Endothelial cell of umbilical vein (primary cell): ENCODE results near the gene PLD4. TPM values are rescaled to one million over a fixed set of nuclear protein-coding genes. Genes with fewer than 3 reads are reported as not detected.

Source experiments
- BruUV-seq: library from RNA; stranded (reverse); fragments of 400-500 nt; replicated peaks from 2 replicates; lab custom pipeline; 2021; lab: Mats Ljungman, UMichigan
- CTCF ChIA-PET: fragments of 300-600, 350-600 bp; sonication (Branson Sonifier 250); formaldehyde crosslinking; loops from one replicate; lab custom pipeline; 2021; ENCODE audit warnings: antibody characterized with exemption, inconsistent platforms; lab: Charles Lee
- POLR2A ChIA-PET: fragments of 300-600, 350-600 bp; sonication (Branson Sonifier 250); formaldehyde crosslinking; loops from one replicate; lab custom pipeline; 2021; ENCODE audit warnings: antibody characterized with exemption, inconsistent platforms; lab: Charles Lee
- DNase-seq: peaks from one replicate; pipeline ENCODE4 v3.0.0-alpha.2; 2011; ENCODE audit warnings: low read depth, low spot score
- FAIRE-seq: peaks from 2 replicates; lab custom pipeline; 2011; peaks lifted over from hg19 to GRCh38; lab: Jason Lieb, UNC
- H2AFZ ChIP-seq: 2 replicates; pipeline ENCODE4 v1.6.0; 2012; ENCODE audit warnings: low read depth, low read length, control low read depth, inconsistent platforms
- H3K27ac ChIP-seq: 2 replicates; pipeline ENCODE4 v1.5.1; 2011; ENCODE audit warnings: low read depth, mild to moderate bottlenecking, control low read depth, low read length, moderate library complexity; ENCODE audit not compliant: insufficient read depth
- H3K27me3 ChIP-seq, 2 experiments: 2 replicates each; pipeline versions ENCODE4 v1.6.0 to v1.6.1; 2011; ENCODE audit warnings: low read length in 2 of 2, mixed read lengths in 1 of 2; ENCODE audit not compliant: control insufficient read depth in 2 of 2, insufficient read depth in 2 of 2
- H3K36me3 ChIP-seq, 2 experiments: 2 replicates in 1 of 2; 3 replicates in 1 of 2; pipeline ENCODE4 v1.5.1; 2011; ENCODE audit warnings: low read length in 2 of 2, mild to moderate bottlenecking in 1 of 2, moderate library complexity in 1 of 2; ENCODE audit not compliant: control insufficient read depth in 2 of 2, insufficient read depth in 2 of 2; ENCODE audit errors: extremely low read depth in 1 of 2
- H3K4me1 ChIP-seq: 3 replicates; pipeline ENCODE4 v1.5.1; 2011; ENCODE audit warnings: mild to moderate bottlenecking, low read length; ENCODE audit not compliant: control insufficient read depth, insufficient read depth; ENCODE audit errors: extremely low read depth
- H3K4me2 ChIP-seq: 2 replicates; pipeline ENCODE4 v1.6.1; 2011; ENCODE audit warnings: low read length, control low read depth, mixed read lengths; ENCODE audit not compliant: insufficient read depth
- H3K4me3 ChIP-seq, 3 experiments: fragments of 200-600 bp in 1 of 3; sonication (generic), shearing (Covaris generic) in 1 of 3; replicated peaks in 1 of 3; 2 replicates each; pipeline ENCODE4 v1.5.1; 2011 to 2016; ENCODE audit warnings: control low read depth in 3 of 3, low read length in 3 of 3, mild to moderate bottlenecking in 2 of 3, inconsistent platforms in 1 of 3, low read depth in 1 of 3, moderate library complexity in 1 of 3; ENCODE audit not compliant: insufficient read depth in 1 of 3
- H3K79me2 ChIP-seq: 2 replicates; pipeline ENCODE4 v1.6.0; 2012; ENCODE audit warnings: low read length, inconsistent platforms; ENCODE audit not compliant: control insufficient read depth, insufficient read depth
- H3K9ac ChIP-seq: replicated peaks from 2 replicates; pipeline ENCODE3; 2011; ENCODE audit warnings: low read length, control low read depth; ENCODE audit not compliant: insufficient read depth; ENCODE audit errors: extremely low read depth
- H3K9me1 ChIP-seq: replicated peaks from 3 replicates; pipeline ENCODE4 v1.6.0; 2011; ENCODE audit warnings: mild to moderate bottlenecking, low read length; ENCODE audit not compliant: control insufficient read depth, insufficient read depth; ENCODE audit errors: extremely low read depth
- H3K9me3 ChIP-seq: replicated peaks from 2 replicates; pipeline ENCODE4 v1.5.1; 2012; ENCODE audit warnings: low read length, inconsistent platforms; ENCODE audit not compliant: control insufficient read depth, insufficient read depth
- H4K20me1 ChIP-seq: replicated peaks from 2 replicates; pipeline ENCODE3; 2011; ENCODE audit warnings: mild to moderate bottlenecking, low read length; ENCODE audit not compliant: control insufficient read depth, insufficient read depth; ENCODE audit errors: extremely low read depth
- CTCF ChIP-seq, 2 donors: IDR thresholded peaks; 1 replicate in 1 of 2; 2 replicates in 1 of 2; pipeline ENCODE4 v1.5.1; 2011; ENCODE audit warnings: low read length in 2 of 2, mild to moderate bottlenecking in 2 of 2, moderate library complexity in 2 of 2, control low read depth in 1 of 2, inconsistent platforms in 1 of 2, low read depth in 1 of 2; ENCODE audit not compliant: insufficient read depth in 1 of 2; ENCODE audit errors: extremely low read depth in 1 of 2
- EZH2 ChIP-seq: IDR thresholded peaks from 2 replicates; pipeline ENCODE4 v1.6.1; 2012; ENCODE audit warnings: borderline replicate concordance, low read depth, mild to moderate bottlenecking, moderate library complexity, low read length, inconsistent platforms; ENCODE audit not compliant: severe bottlenecking
- FOS ChIP-seq: IDR thresholded peaks from 2 replicates; pipeline ENCODE4 v1.6.1; 2011; ENCODE audit warnings: mild to moderate bottlenecking, low read length, moderate library complexity, borderline replicate concordance; ENCODE audit not compliant: insufficient read depth
- GATA2 ChIP-seq: IDR thresholded peaks from 2 replicates; pipeline ENCODE4 v1.7.0; 2011; ENCODE audit warnings: low read depth, mild to moderate bottlenecking, moderate library complexity, mixed read lengths, low read length; ENCODE audit not compliant: insufficient read length, insufficient read depth
- JUN ChIP-seq: IDR thresholded peaks from 2 replicates; pipeline ENCODE4 v1.6.1; 2011; ENCODE audit warnings: borderline replicate concordance, low read depth; ENCODE audit not compliant: insufficient read length, insufficient read depth
- MAX ChIP-seq: IDR thresholded peaks from 2 replicates; pipeline ENCODE4 v1.6.1; 2011; ENCODE audit not compliant: insufficient read depth, insufficient read length
- MYC ChIP-seq: IDR thresholded peaks from one replicate; pipeline ENCODE4 v1.6.1; 2011; ENCODE audit warnings: mild to moderate bottlenecking, low read depth, low read length
- POLR2A ChIP-seq: IDR thresholded peaks from 2 replicates; pipeline ENCODE4 v1.6.1; 2012; ENCODE audit warnings: low read depth, mild to moderate bottlenecking, control low read depth, low read length
- POLR2AphosphoS5 ChIP-seq: IDR thresholded peaks from 2 replicates; pipeline ENCODE4 v1.6.1; 2012; ENCODE audit warnings: low read depth, mild to moderate bottlenecking, control low read depth, low read length, moderate library complexity; ENCODE audit not compliant: insufficient read depth
- dilution Hi-C: fragments of 300-500 bp; cut with MboI; formaldehyde crosslinking; loops from one replicate; pipeline ENCODE4 v1.15.0; 2019; ENCODE audit warnings: low sequenced_read_pairs; ENCODE audit not compliant: extremely low pct_ligation_motif_present
- intact Hi-C: fragments of 100-400 bp; cut with micrococcal nuclease; formaldehyde crosslinking; loops from one replicate; pipeline ENCODE4 v1.10.0; 2022
- polyA plus RNA-seq, 4 experiments: library from polyadenylated mRNA; depleted of rRNA in 3 of 4; stranded (reverse) in 3 of 4; unstranded in 1 of 4; fragments of >200 nt; gene quantifications; 2 replicates each; pipeline versions ENCODE4 v1.2.1 to v1.2.3, GENCODE V29; 2011 to 2012; ENCODE audit warnings: missing spikeins in 1 of 4
- total RNA-seq: library from RNA; stranded (reverse); gene quantifications from 2 replicates; pipeline ENCODE4 v1.2.3, GENCODE V29; 2021

Gene PLD4
- total and polyA plus RNA-seq, 2 donors (not counting 3 experiments of a cell fraction or from before 2014, with no cell fraction given): 0.01 to 0.11 TPM

- no peaks in the 10 kb centered on the region for H4K20me1 ChIP-seq
- TF ChIP-seq CTCF (IDR thresholded peaks at IDR 0.05; ENCODE audit: extremely low read depth in 1 of 2, insufficient read depth in 1 of 2, low read depth in 1 of 2, low read length in 2 of 2): peak in 1 of 2 donors; percentile 20
- TF ChIP-seq POLR2AphosphoS5: peak; percentile 49
- TF ChIP-seq GATA2: no peak
- TF ChIP-seq MYC: no peak
- no peak for TF ChIP-seq POLR2A
- no peak for TF ChIP-seq MAX
- no peak for TF ChIP-seq EZH2
- TF ChIP-seq FOS: peak; percentile 44
- no peak for TF ChIP-seq JUN
- H3K27ac ChIP-seq: peak overlapping the region; percentile 89
- H3K4me2 ChIP-seq: no peak overlapping the region
- no TSS peak for BruUV-seq
- H3K27me3 ChIP-seq: no peaks in the 10 kb centered on the region
- peaks cover 68% of the 10 kb centered on the region for H3K4me1 ChIP-seq
- peak; percentile 84 for FAIRE-seq
- peak; percentile 63 for DNase-seq
- no peaks in the 10 kb centered on the region for H3K36me3 ChIP-seq
- ChIA-PET CTCF (interaction anchor here (0.6 to 4.7 kb wide), 10 partner anchors 13 to 508 kb away, joined by 3 to 97 read pairs (median 6); partner anchors contain the start of genes CDCA4 and CLBA1), POLR2A (interaction anchor here (1.8 kb wide), 1 partner anchor 48 kb away, joined by 7 read pairs; the partner anchor contains the start of gene CDCA4)
- H3K9ac ChIP-seq: peak overlapping the region; percentile 48
- H3K9me1 ChIP-seq: no peaks in the 10 kb centered on the region
- H3K4me3 ChIP-seq: no peak overlapping the region
- H2AFZ ChIP-seq: peak overlapping the region; percentile 18
- dilution Hi-C loops: no loop called here
- intact Hi-C loops: loop anchor here (2.0 to 10.0 kb wide), 3 partner anchors 48 to 208 kb away; partner anchors contain the start of genes CDCA4 and JAG2
- no peaks in the 10 kb centered on the region for H3K9me3 ChIP-seq
- H3K79me2 ChIP-seq: peaks cover 16% of the 10 kb centered on the region
Observed at GRCh38 chr14:104972301-104973134, 47.8 kb downstream of the PLD4 start.
